ENCODE measurements around the gene TMEM273. TPM values are rescaled to one million over a fixed set of nuclear protein-coding genes. Genes with fewer than 3 reads are reported as not detected.

TMEM273 gene
- total RNA-seq, 2 experiments from 2014 or later = 44.9 to 72.0 TPM

DNA sequence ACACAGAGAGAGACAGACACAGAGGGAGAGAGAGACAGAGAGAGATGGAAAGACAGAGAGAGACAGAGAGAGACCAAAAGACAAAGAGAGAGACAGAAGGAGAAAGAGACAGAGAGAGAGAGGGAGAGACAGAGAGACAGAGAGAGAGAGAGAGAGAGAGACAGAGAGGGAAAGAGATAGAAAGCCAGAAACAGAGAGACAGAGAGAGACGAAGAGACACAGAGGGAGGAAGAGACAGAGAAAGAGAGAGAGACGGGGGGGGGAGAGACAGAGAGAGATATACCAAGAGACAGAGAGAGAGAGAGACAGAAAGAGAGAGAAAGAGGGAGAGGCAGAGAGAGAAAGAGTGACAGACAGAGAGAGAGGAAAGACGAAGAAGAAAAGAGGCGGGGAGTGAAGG lies 83.1 kb downstream of the TMEM273 start:
- ATAC-seq = no peak
- Mint-ChIP-seq H3K4me3 (no peak overlapping the region), H3K4me1 (no peaks in the 10 kb centered on the region), H3K27me3 (peaks cover 24% of the 10 kb centered on the region), H3K36me3 (no peaks in the 10 kb centered on the region), H3K27ac (no peak overlapping the region), H3K9me3 (ENCODE audit: low read depth) (no peaks in the 10 kb centered on the region)
- DNase-seq = no peak
- CTCF ChIA-PET = no interaction called here

Other genes starting within 250 kb of the TMEM273 start
- gene LRRC18, start 248.6 kb downstream of the TMEM273 start, total RNA-seq = not detected
- gene VSTM4, start 72.9 kb downstream of the TMEM273 start, total RNA-seq = under 1 TPM in 1 of 2 experiments, not detected in 1; 0.16 TPM
- gene FAM170B, start 54.4 kb downstream of the TMEM273 start, total RNA-seq = not detected
- gene C10orf71, start 110.8 kb upstream of the TMEM273 start, total RNA-seq = not detected
- not detected for gene DRGX, start 207.7 kb upstream of the TMEM273 start, total RNA-seq

Data from activated CD8-positive, alpha-beta memory T cell treated with anti-CD3 and anti-CD28 coated beads, Interleukin-2, amount 10 ng/mL, durations not matched to agents 7 days and 5 days (primary cell).